ENCODE results near the gene ARFGAP1.

ARFGAP1 gene

DNA sequence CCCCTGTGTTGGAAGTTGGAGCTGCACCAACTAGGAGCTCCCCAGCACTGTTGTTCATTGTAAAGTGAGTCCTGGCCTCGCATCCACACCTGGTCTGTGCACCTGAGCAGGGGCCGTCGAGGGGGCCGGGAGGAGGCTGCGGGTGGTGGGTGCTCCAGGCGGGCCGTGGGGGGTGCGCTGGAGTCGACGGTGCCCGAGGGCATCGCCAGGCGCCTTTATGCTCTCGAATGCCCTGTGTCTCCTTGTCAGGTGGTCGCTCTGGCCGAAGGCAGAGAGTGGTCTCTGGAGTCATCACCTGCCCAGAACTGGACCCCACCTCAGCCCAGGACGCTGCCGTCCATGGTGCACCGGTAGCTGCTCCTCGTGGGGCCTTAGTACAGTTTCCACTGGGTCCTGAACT is 4.3 kb downstream of the ARFGAP1 start:
- peaks cover 48% of the 10 kb centered on the region for H3K79me2 ChIP-seq (ENCODE audit: insufficient read depth, low read length)
- H3K9ac ChIP-seq (ENCODE audit: low read depth, low read length, poor library complexity, severe bottlenecking) = no peak overlapping the region
- no peaks in the 10 kb centered on the region for H3F3A ChIP-seq (ENCODE audit: low read depth)
- H3K4me1 ChIP-seq (ENCODE audit: insufficient read depth, low read length, poor library complexity, severe bottlenecking) = peaks cover 12% of the 10 kb centered on the region
- TF ChIP-seq EZH2phosphoT487 (IDR thresholded peaks at IDR 0.05; ENCODE audit: borderline replicate concordance) (no peak), CTCF (conservative IDR thresholded peaks at IDR 0.05; ENCODE audit: low read length) (no peak)
- H3K4me2 ChIP-seq (ENCODE audit: low read depth, low read length, poor library complexity, severe bottlenecking) = no peak overlapping the region
- no peak overlapping the region for H3K4me3 ChIP-seq (ENCODE audit: low read length, poor library complexity, severe bottlenecking)
- H3K36me3 ChIP-seq (ENCODE audit: insufficient read depth, low read length) = peaks cover 41% of the 10 kb centered on the region; the same call in 1 of the 2 replicates
- no peak overlapping the region for H2AFZ ChIP-seq (ENCODE audit: low read length)
- no peaks in the 10 kb centered on the region for H3K27me3 ChIP-seq (ENCODE audit: insufficient read depth, low read length, poor library complexity, severe bottlenecking)
- H3K9me3 ChIP-seq (ENCODE audit: insufficient read depth, low read depth, low read length) = no peaks in the 10 kb centered on the region
- no peaks in the 10 kb centered on the region for H3K9me2 ChIP-seq (replicated peaks; ENCODE audit: low read depth, low read length)
- peaks cover 22% of the 10 kb centered on the region for H4K20me1 ChIP-seq (ENCODE audit: insufficient read depth, low read length, poor library complexity, severe bottlenecking)

DNA sequence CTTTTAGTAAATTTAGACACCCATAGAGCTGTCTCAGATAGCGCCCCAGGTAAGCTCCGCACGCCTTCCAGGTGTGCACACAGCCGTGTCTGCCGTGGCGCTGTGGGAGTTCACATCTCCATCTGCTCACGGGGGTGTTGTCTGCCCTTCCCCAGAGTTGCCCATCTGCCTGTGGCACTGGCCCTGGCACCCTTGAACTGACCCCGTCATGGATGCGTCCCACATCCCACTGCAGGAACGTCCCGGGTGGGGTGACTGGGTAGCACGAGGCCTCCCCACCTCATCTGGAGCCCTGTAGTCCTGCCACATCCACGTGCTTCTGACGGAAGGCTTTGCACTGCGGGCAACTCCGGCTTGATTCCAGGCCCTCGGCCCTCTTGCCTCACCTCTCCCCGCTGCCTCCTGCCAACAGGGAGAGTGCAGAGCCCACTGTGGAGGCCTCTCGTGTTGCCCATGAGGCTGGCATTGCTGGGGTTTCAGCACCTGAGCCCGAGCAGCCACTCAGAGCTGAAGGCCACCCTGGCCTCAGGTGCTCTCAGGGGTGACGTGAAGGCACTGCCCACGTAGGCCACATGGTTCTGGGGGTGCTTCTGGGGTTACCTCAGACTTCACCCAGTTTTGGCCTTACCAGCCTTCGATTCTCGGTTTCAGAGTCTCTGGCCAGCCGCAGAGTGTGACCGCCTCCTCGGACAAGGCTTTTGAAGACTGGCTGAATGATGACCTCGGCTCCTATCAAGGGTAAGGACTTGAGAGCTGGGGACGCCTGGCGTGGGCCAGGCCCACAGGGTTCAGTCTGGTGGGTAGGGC is 5.1 kb downstream of the ARFGAP1 start:
- Histone ChIP-seq H3K9me3 (ENCODE audit: insufficient read depth, low read depth, low read length) (no peaks in the 10 kb centered on the region), H3F3A (ENCODE audit: low read depth) (no peaks in the 10 kb centered on the region), H4K20me1 (ENCODE audit: insufficient read depth, low read length, poor library complexity, severe bottlenecking) (peaks cover 22% of the 10 kb centered on the region), H3K4me3 (ENCODE audit: low read length, poor library complexity, severe bottlenecking) (no peak overlapping the region), H3K4me2 (ENCODE audit: low read depth, low read length, poor library complexity, severe bottlenecking) (no peak overlapping the region), H3K4me1 (ENCODE audit: insufficient read depth, low read length, poor library complexity, severe bottlenecking) (peaks cover 12% of the 10 kb centered on the region), H3K36me3 (ENCODE audit: insufficient read depth, low read length) (peaks cover 42% of the 10 kb centered on the region; the same call in 1 of the 2 replicates), H3K9ac (ENCODE audit: low read depth, low read length, poor library complexity, severe bottlenecking) (no peak overlapping the region), H3K79me2 (ENCODE audit: insufficient read depth, low read length) (peaks cover 48% of the 10 kb centered on the region), H2AFZ (ENCODE audit: low read length) (no peak overlapping the region), H3K9me2 (replicated peaks; ENCODE audit: low read depth, low read length) (no peaks in the 10 kb centered on the region), H3K27me3 (ENCODE audit: insufficient read depth, low read length, poor library complexity, severe bottlenecking) (no peaks in the 10 kb centered on the region)
- TF ChIP-seq EZH2phosphoT487 (IDR thresholded peaks at IDR 0.05; ENCODE audit: borderline replicate concordance) = no peak
- no peak for TF ChIP-seq CTCF (conservative IDR thresholded peaks at IDR 0.05; ENCODE audit: low read length)

GRCh38 chr20:63278661-63279060 is 6.0 kb downstream of the ARFGAP1 start:
- H4K20me1 ChIP-seq (ENCODE audit: insufficient read depth, low read length, poor library complexity, severe bottlenecking) = peaks cover 15% of the 10 kb centered on the region
- H3K4me1 ChIP-seq (ENCODE audit: insufficient read depth, low read length, poor library complexity, severe bottlenecking) = peaks cover 18% of the 10 kb centered on the region
- no peak overlapping the region for H2AFZ ChIP-seq (ENCODE audit: low read length)
- peaks cover 45% of the 10 kb centered on the region; the same call in 1 of the 2 replicates for H3K36me3 ChIP-seq (ENCODE audit: insufficient read depth, low read length)
- no peaks in the 10 kb centered on the region for H3F3A ChIP-seq (ENCODE audit: low read depth)
- no peak overlapping the region for H3K9ac ChIP-seq (ENCODE audit: low read depth, low read length, poor library complexity, severe bottlenecking)
- H3K9me2 ChIP-seq (replicated peaks; ENCODE audit: low read depth, low read length) = no peaks in the 10 kb centered on the region
- H3K9me3 ChIP-seq (ENCODE audit: insufficient read depth, low read depth, low read length) = no peaks in the 10 kb centered on the region
- peaks cover 38% of the 10 kb centered on the region for H3K79me2 ChIP-seq (ENCODE audit: insufficient read depth, low read length)
- TF ChIP-seq EZH2phosphoT487 (IDR thresholded peaks at IDR 0.05; ENCODE audit: borderline replicate concordance) (no peak), CTCF (conservative IDR thresholded peaks at IDR 0.05; ENCODE audit: low read length) (no peak; the same call in 1 of the 2 replicates)
- no peak overlapping the region for H3K4me2 ChIP-seq (ENCODE audit: low read depth, low read length, poor library complexity, severe bottlenecking)
- H3K4me3 ChIP-seq (ENCODE audit: low read length, poor library complexity, severe bottlenecking) = no peak overlapping the region
- no peaks in the 10 kb centered on the region for H3K27me3 ChIP-seq (ENCODE audit: insufficient read depth, low read length, poor library complexity, severe bottlenecking)
